NB4 (cell line): ENCODE data around the gene ADGRB3.

Experiments
- MAX ChIP-seq: IDR thresholded peaks from 2 replicates; pipeline ENCODE4 v1.6.1; 2011; ENCODE audit warnings: low read depth, low read length
- MYC ChIP-seq: IDR thresholded peaks from 2 replicates; pipeline ENCODE4 v1.6.1; 2011; ENCODE audit warnings: low read depth, low read length
- POLR2A ChIP-seq: IDR thresholded peaks from 2 replicates; pipeline ENCODE4 v1.6.1; 2011; ENCODE audit warnings: mild to moderate bottlenecking; ENCODE audit not compliant: insufficient read length; ENCODE audit errors: extremely low read depth
- TF ChIP-seq, protein P1 (sequence below): IDR thresholded peaks from one replicate; pipeline ENCODE4 v1.5.1; 2012; ENCODE audit warnings: low read depth, low read length

- TF ChIP-seq, protein P1, sequence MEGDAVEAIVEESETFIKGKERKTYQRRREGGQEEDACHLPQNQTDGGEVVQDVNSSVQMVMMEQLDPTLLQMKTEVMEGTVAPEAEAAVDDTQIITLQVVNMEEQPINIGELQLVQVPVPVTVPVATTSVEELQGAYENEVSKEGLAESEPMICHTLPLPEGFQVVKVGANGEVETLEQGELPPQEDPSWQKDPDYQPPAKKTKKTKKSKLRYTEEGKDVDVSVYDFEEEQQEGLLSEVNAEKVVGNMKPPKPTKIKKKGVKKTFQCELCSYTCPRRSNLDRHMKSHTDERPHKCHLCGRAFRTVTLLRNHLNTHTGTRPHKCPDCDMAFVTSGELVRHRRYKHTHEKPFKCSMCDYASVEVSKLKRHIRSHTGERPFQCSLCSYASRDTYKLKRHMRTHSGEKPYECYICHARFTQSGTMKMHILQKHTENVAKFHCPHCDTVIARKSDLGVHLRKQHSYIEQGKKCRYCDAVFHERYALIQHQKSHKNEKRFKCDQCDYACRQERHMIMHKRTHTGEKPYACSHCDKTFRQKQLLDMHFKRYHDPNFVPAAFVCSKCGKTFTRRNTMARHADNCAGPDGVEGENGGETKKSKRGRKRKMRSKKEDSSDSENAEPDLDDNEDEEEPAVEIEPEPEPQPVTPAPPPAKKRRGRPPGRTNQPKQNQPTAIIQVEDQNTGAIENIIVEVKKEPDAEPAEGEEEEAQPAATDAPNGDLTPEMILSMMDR: no peak
- no peak for TF ChIP-seq POLR2A
- no peak for TF ChIP-seq MYC
- no peak for TF ChIP-seq MAX
These were observed 2.7 kb downstream of the ADGRB3 start for GRCh38 chr6:68637782-68638181.
